HEK293 (cell line): Measurements from ENCODE around the gene SDCBP2.

Experiments used
- CTCF ChIA-PET: fragments of 350-600 bp; formaldehyde crosslinking; extraction: SDS; loops from one replicate; lab custom pipeline; 2021; ENCODE audit warnings: antibody characterized with exemption; lab: Yijun Ruan, JAX
- POLR2A ChIA-PET: fragments of 300-600 bp; formaldehyde crosslinking; extraction: SDS; loops from one replicate; lab custom pipeline; 2020; ENCODE audit warnings: antibody characterized with exemption, inconsistent platforms; lab: Yijun Ruan, JAX
- H3K27ac ChIP-seq: fragments of 200-500 bp; sonication (Bioruptor generic); 2 replicates; pipeline ENCODE4 v1.5.1; 2014; ENCODE audit warnings: low read depth, low read length, control low read depth, inconsistent platforms; ENCODE audit errors: extremely low read depth
- H3K36me3 ChIP-seq, 2 experiments: fragments of 200-500 bp in 1 of 2; sonication (Bioruptor generic) in 1 of 2; 1 replicate in 1 of 2; 2 replicates in 1 of 2; pipeline ENCODE4 v1.5.1; 2014 to 2017; ENCODE audit warnings: inconsistent platforms in 2 of 2, low read length in 2 of 2; ENCODE audit not compliant: control insufficient read depth in 2 of 2, insufficient read depth in 1 of 2
- H3K4me1 ChIP-seq: fragments of 200-500 bp; sonication (Bioruptor generic); 2 replicates; pipeline ENCODE4 v1.5.1; 2014; ENCODE audit warnings: mild to moderate bottlenecking, low read length, inconsistent platforms; ENCODE audit not compliant: control insufficient read depth, insufficient read depth
- H3K4me3 ChIP-seq: 2 replicates; pipeline ENCODE4 v1.5.1; 2011; ENCODE audit warnings: low read depth, mild to moderate bottlenecking, control low read depth, low read length, moderate library complexity
- H3K9me3 ChIP-seq: fragments of 200-500 bp; sonication (Bioruptor generic); 2 replicates; pipeline ENCODE4 v1.5.1; 2014; ENCODE audit warnings: low read depth, low read length, inconsistent platforms; ENCODE audit not compliant: control insufficient read depth, insufficient read depth
- GLI2 ChIP-seq: fragments of 450-650 bp; formaldehyde crosslinking; IDR thresholded peaks from 2 replicates; pipeline ENCODE4; 2017; ENCODE audit warnings: missing biosample characterization, missing genetic modification characterization, low read depth, borderline replicate concordance
- GLI4 ChIP-seq: fragments of 450-650 bp; formaldehyde crosslinking; IDR thresholded peaks from 2 replicates; pipeline ENCODE4 v1.5.1; 2016; ENCODE audit warnings: missing biosample characterization, missing genetic modification characterization
- HOXA7 ChIP-seq: sonication (generic); formaldehyde crosslinking; IDR thresholded peaks from 2 replicates; pipeline ENCODE4 v1.8.1; 2022; ENCODE audit warnings: missing genetic modification reagents, borderline replicate concordance
- MZF1 ChIP-seq: fragments of 450-650 bp; formaldehyde crosslinking; IDR thresholded peaks from 2 replicates; pipeline ENCODE4 v1.5.1; 2017; ENCODE audit warnings: missing biosample characterization, missing genetic modification characterization, borderline replicate concordance
- OVOL3 ChIP-seq: fragments of 450-650 bp; formaldehyde crosslinking; IDR thresholded peaks from 2 replicates; pipeline ENCODE4 v1.5.1; 2016; ENCODE audit warnings: missing biosample characterization, missing genetic modification characterization
- RBAK ChIP-seq: fragments of 450-650 bp; formaldehyde crosslinking; IDR thresholded peaks from 2 replicates; pipeline ENCODE4 v1.5.1; 2016; ENCODE audit warnings: missing biosample characterization, missing genetic modification characterization
- TCF7L2 ChIP-seq: IDR thresholded peaks from 2 replicates; pipeline ENCODE4 v1.6.1; 2011; ENCODE audit warnings: low read depth, mild to moderate bottlenecking, inconsistent platforms, low read length, moderate library complexity, borderline replicate concordance
- ZBTB20 ChIP-seq: fragments of 450-650 bp; formaldehyde crosslinking; IDR thresholded peaks from 2 replicates; pipeline ENCODE4 v1.5.1; 2016; ENCODE audit warnings: missing biosample characterization, missing genetic modification characterization
- ZNF157 ChIP-seq: fragments of 450-650 bp; formaldehyde crosslinking; IDR thresholded peaks from 2 replicates; pipeline ENCODE4 v1.5.1; 2016; ENCODE audit warnings: missing biosample characterization, missing genetic modification characterization
- ZNF16 ChIP-seq: fragments of 450-650 bp; formaldehyde crosslinking; IDR thresholded peaks from 2 replicates; pipeline ENCODE4 v1.5.1; 2016; ENCODE audit warnings: low read depth, missing biosample characterization, missing genetic modification characterization
- ZNF302 ChIP-seq: fragments of 450-650 bp; formaldehyde crosslinking; IDR thresholded peaks from 2 replicates; pipeline ENCODE4 v1.5.1; 2016; ENCODE audit warnings: missing biosample characterization, missing genetic modification characterization, low read depth
- ZNF394 ChIP-seq: fragments of 450-650 bp; formaldehyde crosslinking; IDR thresholded peaks from 2 replicates; pipeline ENCODE4 v1.5.1; 2016; ENCODE audit warnings: missing biosample characterization, missing genetic modification characterization, mild to moderate bottlenecking, moderate library complexity, borderline replicate concordance
- ZNF514 ChIP-seq: fragments of 450-650 bp; formaldehyde crosslinking; IDR thresholded peaks from 2 replicates; pipeline ENCODE4 v1.5.1; 2016; ENCODE audit warnings: missing biosample characterization, missing genetic modification characterization
- ZNF561 ChIP-seq: fragments of 450-650 bp; IDR thresholded peaks from 2 replicates; pipeline ENCODE4 v1.5.1; 2018; ENCODE audit warnings: missing biosample characterization, missing genetic modification characterization, borderline replicate concordance
- ZNF791 ChIP-seq: fragments of 450-650 bp; formaldehyde crosslinking; IDR thresholded peaks from 2 replicates; pipeline ENCODE4 v1.5.1; 2016; ENCODE audit warnings: missing biosample characterization, missing genetic modification characterization
- TF ChIP-seq, protein P1 (sequence below): fragments of 450-650 bp; formaldehyde crosslinking; IDR thresholded peaks from 2 replicates; pipeline ENCODE4 v1.5.1; 2017; ENCODE audit warnings: missing biosample characterization, mild to moderate bottlenecking, missing genetic modification characterization, moderate library complexity
- TF ChIP-seq, protein P2 (sequence below): fragments of 450-650 bp; formaldehyde crosslinking; IDR thresholded peaks from 2 replicates; pipeline ENCODE4 v1.5.1; 2016; ENCODE audit warnings: missing biosample characterization, missing genetic modification characterization, borderline replicate concordance
- TF ChIP-seq, protein P3 (sequence below): fragments of 450-650 bp; formaldehyde crosslinking; IDR thresholded peaks from 2 replicates; pipeline ENCODE4 v1.5.1; 2016; ENCODE audit warnings: missing biosample characterization, missing genetic modification characterization
- TF ChIP-seq, protein P4 (sequence below): fragments of 450-650 bp; formaldehyde crosslinking; IDR thresholded peaks from 2 replicates; pipeline ENCODE4 v1.5.1; 2016; ENCODE audit warnings: missing biosample characterization, missing genetic modification characterization

The SDCBP2 gene

DNA sequence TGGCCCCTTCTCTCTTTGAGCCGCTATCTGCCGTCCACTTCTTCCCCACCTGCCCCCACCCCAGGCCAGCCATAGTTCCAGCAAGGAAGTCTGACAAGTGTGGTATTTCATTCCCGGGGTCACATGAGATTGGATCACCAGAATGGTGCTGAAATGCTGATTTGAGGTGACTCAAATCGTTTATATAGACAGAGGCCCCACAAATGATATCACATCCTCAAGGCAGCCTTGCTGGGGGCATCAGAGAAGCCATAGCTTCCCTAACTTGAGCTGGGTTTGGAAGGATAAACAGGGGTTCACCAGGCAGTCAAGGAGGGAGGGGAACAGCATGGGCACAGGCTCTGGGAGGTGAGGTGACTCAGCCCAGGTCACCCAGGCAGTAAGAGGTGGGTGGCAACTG is 9.9 kb downstream of the SDCBP2 start:
- CTCF ChIA-PET: interaction anchor here (0.7 to 1.8 kb wide), 3 partner anchors 21 to 184 kb away, joined by 3 to 6 read pairs (median 3); no protein-coding TSS in a partner anchor
- H3K4me3 ChIP-seq: no peak overlapping the region
- no peaks in the 10 kb centered on the region for H3K4me1 ChIP-seq
- POLR2A ChIA-PET: no interaction called here
- H3K36me3 ChIP-seq: no peaks in the 10 kb centered on the region
- H3K27ac ChIP-seq: no peak overlapping the region
- H3K9me3 ChIP-seq: no peaks in the 10 kb centered on the region
- TF ChIP-seq RBAK (tag by site-specific recombination) (no peak), ZBTB20 (tag by site-specific recombination) (no peak), TCF7L2 (no peak), OVOL3 (no peak), ZNF16 (tag by site-specific recombination) (no peak), ZNF514 (tag by site-specific recombination) (no peak), GLI4 (tag by site-specific recombination) (no peak), MZF1 (tag by site-specific recombination) (no peak), ZNF561 (tag by site-specific recombination) (no peak), ZNF791 (tag by site-specific recombination) (no peak), ZNF302 (no peak), HOXA7 (CRISPR knock-in tag) (no peak), GLI2 (tag by site-specific recombination) (no peak), ZNF394 (no peak), ZNF157 (tag by site-specific recombination) (no peak)
- TF ChIP-seq, protein P1, sequence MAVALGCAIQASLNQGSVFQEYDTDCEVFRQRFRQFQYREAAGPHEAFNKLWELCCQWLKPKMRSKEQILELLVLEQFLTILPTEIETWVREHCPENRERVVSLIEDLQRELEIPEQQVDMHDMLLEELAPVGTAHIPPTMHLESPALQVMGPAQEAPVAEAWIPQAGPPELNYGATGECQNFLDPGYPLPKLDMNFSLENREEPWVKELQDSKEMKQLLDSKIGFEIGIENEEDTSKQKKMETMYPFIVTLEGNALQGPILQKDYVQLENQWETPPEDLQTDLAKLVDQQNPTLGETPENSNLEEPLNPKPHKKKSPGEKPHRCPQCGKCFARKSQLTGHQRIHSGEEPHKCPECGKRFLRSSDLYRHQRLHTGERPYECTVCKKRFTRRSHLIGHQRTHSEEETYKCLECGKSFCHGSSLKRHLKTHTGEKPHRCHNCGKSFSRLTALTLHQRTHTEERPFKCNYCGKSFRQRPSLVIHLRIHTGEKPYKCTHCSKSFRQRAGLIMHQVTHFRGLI: no peak
- TF ChIP-seq, protein P2, sequence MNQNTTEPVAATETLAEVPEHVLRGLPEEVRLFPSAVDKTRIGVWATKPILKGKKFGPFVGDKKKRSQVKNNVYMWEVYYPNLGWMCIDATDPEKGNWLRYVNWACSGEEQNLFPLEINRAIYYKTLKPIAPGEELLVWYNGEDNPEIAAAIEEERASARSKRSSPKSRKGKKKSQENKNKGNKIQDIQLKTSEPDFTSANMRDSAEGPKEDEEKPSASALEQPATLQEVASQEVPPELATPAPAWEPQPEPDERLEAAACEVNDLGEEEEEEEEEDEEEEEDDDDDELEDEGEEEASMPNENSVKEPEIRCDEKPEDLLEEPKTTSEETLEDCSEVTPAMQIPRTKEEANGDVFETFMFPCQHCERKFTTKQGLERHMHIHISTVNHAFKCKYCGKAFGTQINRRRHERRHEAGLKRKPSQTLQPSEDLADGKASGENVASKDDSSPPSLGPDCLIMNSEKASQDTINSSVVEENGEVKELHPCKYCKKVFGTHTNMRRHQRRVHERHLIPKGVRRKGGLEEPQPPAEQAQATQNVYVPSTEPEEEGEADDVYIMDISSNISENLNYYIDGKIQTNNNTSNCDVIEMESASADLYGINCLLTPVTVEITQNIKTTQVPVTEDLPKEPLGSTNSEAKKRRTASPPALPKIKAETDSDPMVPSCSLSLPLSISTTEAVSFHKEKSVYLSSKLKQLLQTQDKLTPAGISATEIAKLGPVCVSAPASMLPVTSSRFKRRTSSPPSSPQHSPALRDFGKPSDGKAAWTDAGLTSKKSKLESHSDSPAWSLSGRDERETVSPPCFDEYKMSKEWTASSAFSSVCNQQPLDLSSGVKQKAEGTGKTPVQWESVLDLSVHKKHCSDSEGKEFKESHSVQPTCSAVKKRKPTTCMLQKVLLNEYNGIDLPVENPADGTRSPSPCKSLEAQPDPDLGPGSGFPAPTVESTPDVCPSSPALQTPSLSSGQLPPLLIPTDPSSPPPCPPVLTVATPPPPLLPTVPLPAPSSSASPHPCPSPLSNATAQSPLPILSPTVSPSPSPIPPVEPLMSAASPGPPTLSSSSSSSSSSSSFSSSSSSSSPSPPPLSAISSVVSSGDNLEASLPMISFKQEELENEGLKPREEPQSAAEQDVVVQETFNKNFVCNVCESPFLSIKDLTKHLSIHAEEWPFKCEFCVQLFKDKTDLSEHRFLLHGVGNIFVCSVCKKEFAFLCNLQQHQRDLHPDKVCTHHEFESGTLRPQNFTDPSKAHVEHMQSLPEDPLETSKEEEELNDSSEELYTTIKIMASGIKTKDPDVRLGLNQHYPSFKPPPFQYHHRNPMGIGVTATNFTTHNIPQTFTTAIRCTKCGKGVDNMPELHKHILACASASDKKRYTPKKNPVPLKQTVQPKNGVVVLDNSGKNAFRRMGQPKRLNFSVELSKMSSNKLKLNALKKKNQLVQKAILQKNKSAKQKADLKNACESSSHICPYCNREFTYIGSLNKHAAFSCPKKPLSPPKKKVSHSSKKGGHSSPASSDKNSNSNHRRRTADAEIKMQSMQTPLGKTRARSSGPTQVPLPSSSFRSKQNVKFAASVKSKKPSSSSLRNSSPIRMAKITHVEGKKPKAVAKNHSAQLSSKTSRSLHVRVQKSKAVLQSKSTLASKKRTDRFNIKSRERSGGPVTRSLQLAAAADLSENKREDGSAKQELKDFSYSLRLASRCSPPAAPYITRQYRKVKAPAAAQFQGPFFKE (tag by site-specific recombination): no peak
- TF ChIP-seq, protein P3, sequence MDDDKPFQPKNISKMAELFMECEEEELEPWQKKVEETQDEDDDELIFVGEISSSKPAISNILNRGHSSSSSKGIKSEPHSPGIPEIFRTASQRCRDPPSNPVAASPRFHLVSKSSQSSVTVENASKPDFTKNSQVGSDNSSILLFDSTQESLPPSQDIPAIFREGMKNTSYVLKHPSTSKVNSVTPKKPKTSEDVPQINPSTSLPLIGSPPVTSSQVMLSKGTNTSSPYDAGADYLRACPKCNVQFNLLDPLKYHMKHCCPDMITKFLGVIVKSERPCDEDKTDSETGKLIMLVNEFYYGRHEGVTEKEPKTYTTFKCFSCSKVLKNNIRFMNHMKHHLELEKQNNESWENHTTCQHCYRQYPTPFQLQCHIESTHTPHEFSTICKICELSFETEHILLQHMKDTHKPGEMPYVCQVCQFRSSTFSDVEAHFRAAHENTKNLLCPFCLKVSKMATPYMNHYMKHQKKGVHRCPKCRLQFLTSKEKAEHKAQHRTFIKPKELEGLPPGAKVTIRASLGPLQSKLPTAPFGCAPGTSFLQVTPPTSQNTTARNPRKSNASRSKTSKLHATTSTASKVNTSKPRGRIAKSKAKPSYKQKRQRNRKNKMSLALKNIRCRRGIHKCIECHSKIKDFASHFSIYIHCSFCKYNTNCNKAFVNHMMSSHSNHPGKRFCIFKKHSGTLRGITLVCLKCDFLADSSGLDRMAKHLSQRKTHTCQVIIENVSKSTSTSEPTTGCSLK (tag by site-specific recombination): no peak
- TF ChIP-seq, protein P4, sequence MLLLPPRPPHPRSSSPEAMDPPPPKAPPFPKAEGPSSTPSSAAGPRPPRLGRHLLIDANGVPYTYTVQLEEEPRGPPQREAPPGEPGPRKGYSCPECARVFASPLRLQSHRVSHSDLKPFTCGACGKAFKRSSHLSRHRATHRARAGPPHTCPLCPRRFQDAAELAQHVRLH (tag by site-specific recombination): no peak
